ENCODE results near the gene CD300A. TPM values are rescaled to one million over a fixed set of nuclear protein-coding genes. Genes with fewer than 3 reads are reported as not detected.

Gene CD300A
- total RNA-seq, 1 donor from 2014 or later, result not detected

DNA sequence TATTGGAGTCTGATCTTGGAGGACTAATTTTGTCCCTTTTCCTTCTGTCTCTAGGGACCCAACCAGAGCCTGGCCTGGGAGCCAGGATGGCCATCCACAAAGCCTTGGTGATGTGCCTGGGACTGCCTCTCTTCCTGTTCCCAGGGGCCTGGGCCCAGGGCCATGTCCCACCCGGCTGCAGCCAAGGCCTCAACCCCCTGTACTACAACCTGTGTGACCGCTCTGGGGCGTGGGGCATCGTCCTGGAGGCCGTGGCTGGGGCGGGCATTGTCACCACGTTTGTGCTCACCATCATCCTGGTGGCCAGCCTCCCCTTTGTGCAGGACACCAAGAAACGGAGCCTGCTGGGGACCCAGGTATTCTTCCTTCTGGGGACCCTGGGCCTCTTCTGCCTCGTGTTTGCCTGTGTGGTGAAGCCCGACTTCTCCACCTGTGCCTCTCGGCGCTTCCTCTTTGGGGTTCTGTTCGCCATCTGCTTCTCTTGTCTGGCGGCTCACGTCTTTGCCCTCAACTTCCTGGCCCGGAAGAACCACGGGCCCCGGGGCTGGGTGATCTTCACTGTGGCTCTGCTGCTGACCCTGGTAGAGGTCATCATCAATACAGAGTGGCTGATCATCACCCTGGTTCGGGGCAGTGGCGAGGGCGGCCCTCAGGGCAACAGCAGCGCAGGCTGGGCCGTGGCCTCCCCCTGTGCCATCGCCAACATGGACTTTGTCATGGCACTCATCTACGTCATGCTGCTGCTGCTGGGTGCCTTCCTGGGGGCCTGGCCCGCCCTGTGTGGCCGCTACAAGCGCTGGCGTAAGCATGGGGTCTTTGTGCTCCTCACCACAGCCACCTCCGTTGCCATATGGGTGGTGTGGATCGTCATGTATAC is 26.5 kb upstream of the CD300A start:
- Mint-ChIP-seq H3K36me3 (ENCODE audit: low read depth, unreplicated experiment) (no peaks in the 10 kb centered on the region), H3K27me3 (ENCODE audit: unreplicated experiment) (peaks cover 7% of the 10 kb centered on the region), H3K4me1 (ENCODE audit: unreplicated experiment) (peaks cover 13% of the 10 kb centered on the region), H3K27ac (ENCODE audit: unreplicated experiment) (no peak overlapping the region), H3K4me3 (ENCODE audit: unreplicated experiment) (no peak overlapping the region), H3K9me3 (ENCODE audit: unreplicated experiment) (no peaks in the 10 kb centered on the region)
- TF ChIP-seq, protein P1, sequence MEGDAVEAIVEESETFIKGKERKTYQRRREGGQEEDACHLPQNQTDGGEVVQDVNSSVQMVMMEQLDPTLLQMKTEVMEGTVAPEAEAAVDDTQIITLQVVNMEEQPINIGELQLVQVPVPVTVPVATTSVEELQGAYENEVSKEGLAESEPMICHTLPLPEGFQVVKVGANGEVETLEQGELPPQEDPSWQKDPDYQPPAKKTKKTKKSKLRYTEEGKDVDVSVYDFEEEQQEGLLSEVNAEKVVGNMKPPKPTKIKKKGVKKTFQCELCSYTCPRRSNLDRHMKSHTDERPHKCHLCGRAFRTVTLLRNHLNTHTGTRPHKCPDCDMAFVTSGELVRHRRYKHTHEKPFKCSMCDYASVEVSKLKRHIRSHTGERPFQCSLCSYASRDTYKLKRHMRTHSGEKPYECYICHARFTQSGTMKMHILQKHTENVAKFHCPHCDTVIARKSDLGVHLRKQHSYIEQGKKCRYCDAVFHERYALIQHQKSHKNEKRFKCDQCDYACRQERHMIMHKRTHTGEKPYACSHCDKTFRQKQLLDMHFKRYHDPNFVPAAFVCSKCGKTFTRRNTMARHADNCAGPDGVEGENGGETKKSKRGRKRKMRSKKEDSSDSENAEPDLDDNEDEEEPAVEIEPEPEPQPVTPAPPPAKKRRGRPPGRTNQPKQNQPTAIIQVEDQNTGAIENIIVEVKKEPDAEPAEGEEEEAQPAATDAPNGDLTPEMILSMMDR (IDR thresholded peaks at IDR 0.05; ENCODE audit: unreplicated experiment), result no peak
- DNase-seq (ENCODE audit: low spot score), result no peak

DNA sequence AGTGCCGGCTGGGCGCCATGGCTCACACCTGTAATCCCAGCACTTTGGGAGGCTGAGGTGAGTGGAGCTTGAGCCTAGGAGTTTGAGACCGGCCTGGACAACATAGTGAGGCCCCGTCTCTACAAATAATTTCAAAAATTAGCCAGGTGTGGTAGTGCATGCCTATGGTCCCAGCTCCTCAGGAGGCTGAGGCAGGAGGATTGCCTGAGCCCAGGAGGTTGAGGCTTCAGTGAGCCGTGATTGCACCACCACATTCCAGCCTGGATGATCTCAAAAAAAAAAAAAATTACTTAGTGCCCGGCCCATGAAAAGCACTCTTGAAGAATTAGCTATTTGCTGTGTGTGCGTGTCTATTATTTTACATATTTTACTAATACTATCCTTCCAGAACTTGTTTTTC is 24.9 kb upstream of the CD300A start:
- Mint-ChIP-seq H3K36me3 (ENCODE audit: low read depth, unreplicated experiment) (no peaks in the 10 kb centered on the region), H3K4me3 (ENCODE audit: unreplicated experiment) (no peak overlapping the region)

DNA sequence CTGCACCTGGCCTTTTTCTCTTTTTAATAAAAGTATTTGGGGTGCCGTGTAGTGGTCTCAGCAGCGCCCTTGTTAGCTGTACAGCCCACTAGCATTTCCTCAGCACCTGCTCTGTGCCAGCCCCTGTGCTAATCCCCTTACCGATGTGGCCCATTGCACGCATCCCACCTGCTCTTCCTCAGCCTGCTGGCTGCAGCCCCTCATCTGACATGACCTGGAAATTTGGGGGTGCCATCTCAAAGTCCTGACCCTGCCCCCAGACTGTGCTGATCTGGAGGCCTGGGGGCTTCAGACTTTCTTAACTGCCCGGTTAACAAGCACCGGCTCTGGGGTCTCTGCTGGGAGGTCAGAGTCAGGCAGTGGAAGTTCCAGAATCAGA is 24.2 kb upstream of the CD300A start:
- no peak for DNase-seq (ENCODE audit: low spot score)
- no peaks in the 10 kb centered on the region for H3K9me3 Mint-ChIP-seq (ENCODE audit: unreplicated experiment)
- H3K4me3 Mint-ChIP-seq (ENCODE audit: unreplicated experiment), result no peak overlapping the region
- H3K27me3 Mint-ChIP-seq (ENCODE audit: unreplicated experiment), result peaks cover 4% of the 10 kb centered on the region
- H3K4me1 Mint-ChIP-seq (ENCODE audit: unreplicated experiment), result peaks cover 13% of the 10 kb centered on the region
- no peak overlapping the region for H3K27ac Mint-ChIP-seq (ENCODE audit: unreplicated experiment)
- TF ChIP-seq, protein P1 (IDR thresholded peaks at IDR 0.05; ENCODE audit: unreplicated experiment), result no peak
- no peaks in the 10 kb centered on the region for H3K36me3 Mint-ChIP-seq (ENCODE audit: low read depth, unreplicated experiment)

More for the DNA sequence above, 24.9 kb upstream of the CD300A start:
- H3K27ac Mint-ChIP-seq (ENCODE audit: unreplicated experiment), result no peak overlapping the region
- H3K9me3 Mint-ChIP-seq (ENCODE audit: unreplicated experiment), result no peaks in the 10 kb centered on the region
- peaks cover 5% of the 10 kb centered on the region for H3K27me3 Mint-ChIP-seq (ENCODE audit: unreplicated experiment)
- TF ChIP-seq, protein P1 (IDR thresholded peaks at IDR 0.05; ENCODE audit: unreplicated experiment), result no peak
- no peak for DNase-seq (ENCODE audit: low spot score)
- peaks cover 13% of the 10 kb centered on the region for H3K4me1 Mint-ChIP-seq (ENCODE audit: unreplicated experiment)

DNA sequence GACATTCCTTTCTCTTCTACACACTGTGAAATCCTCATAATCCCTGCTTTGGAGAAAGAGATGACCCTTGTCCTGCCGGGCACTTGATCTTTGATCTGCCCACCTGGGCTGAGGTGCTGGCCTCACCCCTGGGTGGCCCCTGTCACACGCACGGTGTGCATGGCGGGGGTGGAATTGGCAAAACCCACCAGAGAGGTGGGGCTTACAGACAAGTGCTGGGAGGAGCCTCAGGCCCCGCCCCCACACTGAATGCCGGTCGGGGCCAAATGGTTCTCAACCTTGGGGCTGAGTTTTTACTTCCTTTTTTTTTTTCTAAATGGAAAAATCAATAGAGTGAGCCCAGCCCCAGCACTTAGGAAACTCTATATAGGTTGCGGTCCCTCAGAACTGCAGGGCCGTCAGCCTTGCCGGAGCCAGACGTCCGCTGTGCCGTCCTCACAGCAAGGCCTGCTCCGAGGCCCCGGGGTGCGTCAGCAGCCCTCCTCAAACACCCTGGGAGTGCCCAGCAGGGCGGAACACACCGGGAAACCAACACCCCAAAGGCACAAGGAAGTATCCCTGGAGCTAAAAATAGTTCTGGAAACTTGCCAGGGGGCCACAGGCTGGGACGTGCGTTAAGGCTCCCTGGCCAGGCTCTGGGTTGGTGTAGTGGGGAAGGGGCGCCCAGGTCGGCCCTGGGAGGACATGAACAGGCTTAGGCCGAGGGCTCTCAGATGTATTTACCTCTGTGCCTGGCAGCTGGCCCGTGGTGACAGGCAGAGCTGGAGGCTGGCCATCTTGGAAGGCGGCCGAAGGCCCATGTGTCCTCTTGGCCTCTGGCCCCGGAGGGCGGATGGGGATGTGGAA is 23.5 kb upstream of the CD300A start:
- TF ChIP-seq, protein P1 (IDR thresholded peaks at IDR 0.05; ENCODE audit: unreplicated experiment), result no peak
- Mint-ChIP-seq H3K4me1 (ENCODE audit: unreplicated experiment) (peaks cover 13% of the 10 kb centered on the region), H3K4me3 (ENCODE audit: unreplicated experiment) (no peak overlapping the region), H3K27me3 (ENCODE audit: unreplicated experiment) (peaks cover 3% of the 10 kb centered on the region), H3K9me3 (ENCODE audit: unreplicated experiment) (no peaks in the 10 kb centered on the region), H3K27ac (ENCODE audit: unreplicated experiment) (no peak overlapping the region), H3K36me3 (ENCODE audit: low read depth, unreplicated experiment) (peaks cover 5% of the 10 kb centered on the region)
- no peak for DNase-seq (ENCODE audit: low spot score)
